Heart left ventricle (tissue), 16 donors: ENCODE data around the gene KLRG1. TPM values are rescaled to one million over a fixed set of nuclear protein-coding genes. Genes with fewer than 3 reads are reported as not detected.

Experiments used
- ATAC-seq, 4 donors: fragments of 200-7000 bp; cut with Tn5 transposase; one replicate each; pipeline ENCODE4 v1.9.1; 2020 to 2022; ENCODE audit warnings: moderate library complexity in 4 of 4, mild to moderate bottlenecking in 3 of 4, moderate number of reproducible peaks in 1 of 4
- DNase-seq, 5 donors: peaks; one replicate each; pipeline ENCODE4 v3.0.0-alpha.2; 2020
- H3K27ac ChIP-seq, 12 donors: fragments of 200-600 bp; sonication (generic) in 4 of 12; one replicate each; pipeline versions ENCODE4 v1.5.0 to v1.8.0; 2016 to 2022; ENCODE audit warnings: mild to moderate bottlenecking in 2 of 12
- H3K27me3 ChIP-seq, 9 donors: fragments of 200-600 bp; sonication (generic) in 2 of 9; one replicate each; pipeline versions ENCODE4 v1.5.1 to v1.8.0; 2016 to 2022; ENCODE audit warnings: mild to moderate bottlenecking in 3 of 9
- H3K36me3 ChIP-seq, 9 donors: fragments of 200-600 bp; sonication (generic) in 2 of 9; one replicate each; pipeline versions ENCODE4 v1.5.0 to v1.8.0; 2018 to 2022; ENCODE audit warnings: mild to moderate bottlenecking in 2 of 9
- H3K4me1 ChIP-seq, 12 donors: fragments of 200-600 bp; sonication (generic) in 4 of 12; one replicate each; pipeline versions ENCODE4 v1.5.0 to v1.8.0; 2016 to 2022; ENCODE audit warnings: mild to moderate bottlenecking in 3 of 12
- H3K4me3 ChIP-seq, 12 donors: fragments of 200-600 bp; sonication (generic) in 4 of 12; one replicate each; pipeline versions ENCODE4 v1.5.0 to v1.8.0; 2017 to 2022; ENCODE audit warnings: mild to moderate bottlenecking in 9 of 12, moderate library complexity in 4 of 12
- H3K9me3 ChIP-seq, 12 donors: fragments of 200-600 bp; sonication (generic) in 4 of 12; one replicate each; pipeline versions ENCODE4 v1.5.0 to v1.8.0; 2016 to 2022; ENCODE audit warnings: mild to moderate bottlenecking in 1 of 12
- POLR2A ChIP-seq, 2 donors: fragments of 450-650 bp; IDR thresholded peaks; one replicate each; pipeline ENCODE4 v1.6.1; 2017; ENCODE audit warnings: antibody characterized with exemption in 2 of 2, mild to moderate bottlenecking in 2 of 2, moderate library complexity in 2 of 2
- WGBS, 4 donors: extraction: QIAGEN DNeasy Blood & Tissue Kit in 2 of 4; methylation state at CpG; one replicate each; pipeline versions ENCODE4 v1.1.5 to v1.1.7; 2013 to 2018; 5-methylcytosine and 5-hydroxymethylcytosine counted together
- intact Hi-C, 10 donors: fragments of 100-400 bp; cut with DNase I; formaldehyde crosslinking; loops; one replicate each; pipeline versions ENCODE4 v1.11.1 to v1.14.2; 2022
- polyA plus RNA-seq, 2 donors: library from polyadenylated mRNA; stranded (reverse); fragments of 200-250 nt; gene quantifications; one replicate each; pipeline ENCODE4 v1.2.3, GENCODE V29; 2013
- total RNA-seq, 9 donors: library from RNA; depleted of rRNA in 2 of 9; stranded (reverse); fragments of >200 nt in 2 of 9; fragmentation: NEBNext Ultra II Directional in 3 of 9; extraction: Animal tissue kit (Norgen Biotek cat#: 25700) in 3 of 9; gene quantifications; one replicate each; pipeline versions ENCODE4 v1.1.0 to v1.2.4, GENCODE V29; 2016 to 2023
- TF ChIP-seq, protein P1 (sequence below), 12 donors: fragments of 200-600 bp; sonication (generic) in 4 of 12; IDR thresholded peaks; one replicate each; pipeline versions ENCODE4 v1.5.0 to v1.8.0; 2018 to 2022; ENCODE audit warnings: antibody characterized with exemption in 12 of 12, mild to moderate bottlenecking in 5 of 12
- donor health status: ischemic (EF 13 %, LVEDD 7.1; RV severe dilation, severe dysfunction).
- donor health status: healthy with polysubstance abuse.
- donor health status: DM: no; HTN: yes; CAD: no.
- donor health status: DM: no; HTN: no; CAD: no.
- donor health status: ischemic (EF 25% LVEDD 6.9; RV normal size, moderate dysfunction).
- donor health status: ischemic (EF 25% LVEDD 5.7; RV mildly dilated, moderate dysfunction).
- donor health status: healthy.
- donor health status: DM: yes; HTN: yes; CAD: no.
- donor health status: ischemic (EF 35%, LVEDD 5.7; RV mildly dilated, moderate dysfunction).
- donor health status: nonischemic (EF 11% LVEDD 7.7; RV severe dilation, severe dysfunction).
- donor health status: DM: yes; HTN: yes; CAD: no.
- donor health status: PGD.
- donor health status: ischemic (EF 29% LVEDD 5.4; RV normal size, mild dysfunction).
- donor health status: nonischemic (EF 23%, LVEDD 6.1; RV moderate dilation, normal function).

KLRG1 gene
- total and polyA plus RNA-seq, 11 donors, result 2.6 to 9.1 (median 4.1) TPM; not detected in 1

DNA sequence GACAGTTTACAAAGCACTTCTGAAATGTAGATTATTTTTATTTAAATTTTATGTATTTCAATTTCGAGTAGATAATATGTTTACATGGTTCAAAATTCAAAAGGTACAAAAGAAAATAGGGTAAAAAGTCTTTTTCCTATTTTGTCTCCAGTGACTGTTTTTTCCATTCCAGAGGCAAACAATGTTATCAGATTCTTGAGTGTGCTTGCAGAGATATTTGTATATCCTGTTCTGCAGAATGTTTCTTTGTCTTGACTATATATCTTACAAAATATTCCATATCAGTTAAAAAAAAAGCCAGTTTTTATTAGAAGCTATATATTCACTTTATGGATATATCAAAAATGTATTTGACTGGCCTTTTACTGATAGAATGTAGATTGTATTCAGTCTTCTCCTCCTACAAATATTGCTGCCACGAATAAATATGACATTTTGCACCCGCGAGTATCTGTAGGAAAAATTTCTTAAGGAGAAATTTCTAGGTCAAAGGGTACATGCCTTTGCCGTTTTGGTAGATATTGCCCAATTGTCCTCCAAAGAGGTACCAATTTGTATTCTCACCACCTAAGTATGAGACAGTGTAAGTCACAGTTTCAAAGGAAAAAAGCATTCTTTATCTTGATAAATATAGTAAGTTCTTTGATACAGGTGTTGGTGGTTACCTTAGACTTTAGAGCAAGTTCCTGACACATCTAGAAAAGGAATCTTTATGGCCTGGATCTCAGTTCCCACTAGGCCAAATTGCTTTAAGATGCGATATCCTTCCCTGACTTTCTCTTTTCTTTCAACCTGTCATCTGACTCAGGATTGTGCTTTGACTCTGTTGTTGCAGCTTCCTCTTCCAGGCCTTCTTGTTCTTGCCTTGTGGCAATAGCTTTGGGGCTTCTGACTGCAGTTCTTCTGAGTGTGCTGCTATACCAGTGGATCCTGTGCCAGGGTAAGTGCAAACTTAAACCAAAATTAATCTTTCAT lies 2.3 kb downstream of the KLRG1 start:
- ATAC-seq, result no peak
- no peak for DNase-seq
- no peak for TF ChIP-seq POLR2A (IDR thresholded peaks at IDR 0.05)
- TF ChIP-seq, protein P1, sequence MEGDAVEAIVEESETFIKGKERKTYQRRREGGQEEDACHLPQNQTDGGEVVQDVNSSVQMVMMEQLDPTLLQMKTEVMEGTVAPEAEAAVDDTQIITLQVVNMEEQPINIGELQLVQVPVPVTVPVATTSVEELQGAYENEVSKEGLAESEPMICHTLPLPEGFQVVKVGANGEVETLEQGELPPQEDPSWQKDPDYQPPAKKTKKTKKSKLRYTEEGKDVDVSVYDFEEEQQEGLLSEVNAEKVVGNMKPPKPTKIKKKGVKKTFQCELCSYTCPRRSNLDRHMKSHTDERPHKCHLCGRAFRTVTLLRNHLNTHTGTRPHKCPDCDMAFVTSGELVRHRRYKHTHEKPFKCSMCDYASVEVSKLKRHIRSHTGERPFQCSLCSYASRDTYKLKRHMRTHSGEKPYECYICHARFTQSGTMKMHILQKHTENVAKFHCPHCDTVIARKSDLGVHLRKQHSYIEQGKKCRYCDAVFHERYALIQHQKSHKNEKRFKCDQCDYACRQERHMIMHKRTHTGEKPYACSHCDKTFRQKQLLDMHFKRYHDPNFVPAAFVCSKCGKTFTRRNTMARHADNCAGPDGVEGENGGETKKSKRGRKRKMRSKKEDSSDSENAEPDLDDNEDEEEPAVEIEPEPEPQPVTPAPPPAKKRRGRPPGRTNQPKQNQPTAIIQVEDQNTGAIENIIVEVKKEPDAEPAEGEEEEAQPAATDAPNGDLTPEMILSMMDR (IDR thresholded peaks at IDR 0.05), result no peak
- Histone ChIP-seq H3K9me3 (no peaks in the 10 kb centered on the region), H3K4me3 (peak overlapping the region in 1 of 12 donors; percentile 41), H3K27ac (peak overlapping the region in 8 of 12 donors; percentile 4 to 58 (median 21)), H3K4me1 (peaks cover 0 to 62% (median 9%) of the 10 kb centered on the region in 12 donors), H3K36me3 (no peaks in the 10 kb centered on the region), H3K27me3 (no peaks in the 10 kb centered on the region)
- 42 to 62% (median 50%) methylated on average over 6 of the region's 6 CpGs for WGBS, 4 donors
- intact Hi-C loops, result loop anchor here in 2 of 10 donors (5.0 kb wide), 1 partner anchor 39 kb away; no protein-coding TSS in a partner anchor

DNA sequence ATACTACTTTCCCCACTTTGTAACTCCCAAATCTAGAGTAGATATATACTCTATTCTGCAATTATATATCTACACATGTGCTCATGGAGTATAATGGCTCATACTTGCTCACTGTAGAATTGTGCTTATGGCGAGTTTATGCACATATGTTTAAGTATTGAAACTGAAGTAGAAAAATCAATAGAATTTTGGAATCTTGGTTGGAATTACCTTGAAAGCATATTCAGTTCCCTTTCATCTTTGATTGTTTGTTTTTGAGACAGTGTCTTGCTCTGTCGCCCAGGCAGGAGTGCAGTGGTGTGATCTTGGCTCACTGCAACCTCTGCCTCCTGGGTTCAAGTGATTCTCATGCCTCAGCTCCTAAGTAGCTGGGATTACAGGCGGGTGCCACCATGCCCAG lies 4.5 kb downstream of the KLRG1 start:
- DNase-seq, result no peak
- 87 to 94% (median 89%) methylated on average over 3 of the region's 3 CpGs for WGBS, 4 donors
- no peak for TF ChIP-seq POLR2A (IDR thresholded peaks at IDR 0.05)
- TF ChIP-seq, protein P1 (IDR thresholded peaks at IDR 0.05), result no peak

DNA sequence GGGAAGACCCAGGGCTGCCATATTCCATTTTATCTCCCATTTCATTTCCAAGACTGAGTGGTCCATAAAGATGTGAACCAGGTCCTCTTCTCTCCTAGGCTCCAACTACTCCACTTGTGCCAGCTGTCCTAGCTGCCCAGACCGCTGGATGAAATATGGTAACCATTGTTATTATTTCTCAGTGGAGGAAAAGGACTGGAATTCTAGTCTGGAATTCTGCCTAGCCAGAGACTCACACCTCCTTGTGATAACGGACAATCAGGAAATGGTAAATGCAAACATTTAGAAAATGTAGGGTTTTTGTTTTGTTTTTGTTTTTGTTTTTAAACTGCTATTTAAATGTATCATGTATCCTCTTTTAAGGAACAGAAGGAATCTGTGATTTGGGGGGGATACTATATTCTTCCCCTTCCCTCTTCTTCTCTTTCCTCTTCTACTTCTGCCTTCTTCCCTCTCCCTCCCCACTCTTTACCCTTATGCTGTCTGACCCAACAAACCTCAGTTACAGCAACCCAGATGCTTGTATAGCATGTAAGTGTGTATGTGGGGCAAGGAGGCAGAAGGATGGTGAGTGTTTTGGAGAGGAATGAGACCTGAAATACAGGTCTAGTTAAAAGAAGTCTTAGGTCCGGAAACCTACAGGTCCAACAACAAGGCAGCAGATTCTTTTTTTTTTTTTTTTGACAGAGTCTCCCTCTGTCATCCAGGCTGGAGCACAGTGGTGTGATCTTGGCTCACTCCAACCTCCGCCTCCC lies 5.9 kb downstream of the KLRG1 start:
- 75 to 83% (median 78%) methylated on average over 4 of the region's 4 CpGs for WGBS, 4 donors

More for the DNA sequence above, 4.5 kb downstream of the KLRG1 start:
- Histone ChIP-seq H3K4me3 (peak overlapping the region in 1 of 12 donors; percentile 33), H3K36me3 (no peaks in the 10 kb centered on the region), H3K9me3 (no peaks in the 10 kb centered on the region), H3K27ac (no peak overlapping the region), H3K4me1 (peaks cover 0 to 48% (median 7%) of the 10 kb centered on the region in 12 donors), H3K27me3 (no peaks in the 10 kb centered on the region)
- intact Hi-C loops, result loop anchor here in 2 of 10 donors (5.0 kb wide), 1 partner anchor 42 kb away; no protein-coding TSS in a partner anchor
- ATAC-seq, result no peak

More for the DNA sequence above, 5.9 kb downstream of the KLRG1 start:
- Histone ChIP-seq H3K27me3 (no peaks in the 10 kb centered on the region), H3K4me1 (peaks cover 0 to 36% (median 7%) of the 10 kb centered on the region in 12 donors), H3K27ac (no peak overlapping the region), H3K9me3 (no peaks in the 10 kb centered on the region), H3K4me3 (no peak overlapping the region), H3K36me3 (no peaks in the 10 kb centered on the region)
- DNase-seq (no peak), ATAC-seq (no peak)
- TF ChIP-seq POLR2A (IDR thresholded peaks at IDR 0.05), result no peak
- TF ChIP-seq, protein P1 (IDR thresholded peaks at IDR 0.05), result no peak
- intact Hi-C loops, result no loop called here
